GM12872 (cell line): ENCODE results near the gene TMEM185B.

ENCODE experiments used
- CTCF ChIP-seq: IDR thresholded peaks from 3 replicates; pipeline ENCODE4 v1.5.1; 2011; ENCODE audit warnings: low read depth, mild to moderate bottlenecking, low read length, moderate library complexity; ENCODE audit not compliant: insufficient read depth

TMEM185B gene

DNA sequence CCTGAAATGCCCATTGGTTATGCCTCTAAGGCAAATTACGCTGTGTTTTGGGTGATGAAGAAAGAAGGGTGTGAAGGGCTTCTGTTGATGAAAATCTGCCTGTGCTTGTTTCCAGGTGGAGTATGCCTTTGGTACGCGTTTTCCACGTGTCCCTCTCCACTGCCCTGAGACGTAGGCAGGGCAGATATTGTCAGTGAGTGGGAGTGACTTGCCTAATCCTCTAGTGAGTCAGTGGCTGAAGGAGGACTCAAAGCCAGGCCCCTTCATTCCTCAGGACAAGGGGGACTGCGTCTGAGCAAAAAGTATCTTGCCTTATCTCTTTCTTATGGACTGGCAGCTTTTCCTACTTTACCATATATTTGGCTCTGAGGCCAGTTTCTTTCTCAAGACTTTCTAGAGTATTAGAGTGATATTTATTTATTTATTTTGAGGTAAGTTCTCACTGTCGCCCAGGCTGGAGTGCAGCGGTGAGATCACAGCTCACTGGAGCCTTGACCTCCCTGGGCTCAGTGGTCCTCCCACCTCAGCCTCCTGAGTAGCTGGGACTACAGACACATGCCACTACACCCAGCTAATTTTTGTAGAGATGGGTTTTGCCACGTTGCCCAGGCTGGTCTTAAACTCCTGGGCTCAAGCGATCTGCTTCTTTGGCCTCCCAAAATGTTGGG lies 39.7 kb upstream of the TMEM185B start:
- TF ChIP-seq CTCF = no peak

GRCh38 chr2:120262150-120262549 lies 39.0 kb upstream of the TMEM185B start:
- TF ChIP-seq CTCF = no peak

GRCh38 chr2:120261387-120262006 lies 38.3 kb upstream of the TMEM185B start:
- no peak for TF ChIP-seq CTCF

GRCh38 chr2:120260736-120261135 lies 37.5 kb upstream of the TMEM185B start:
- no peak for TF ChIP-seq CTCF

DNA sequence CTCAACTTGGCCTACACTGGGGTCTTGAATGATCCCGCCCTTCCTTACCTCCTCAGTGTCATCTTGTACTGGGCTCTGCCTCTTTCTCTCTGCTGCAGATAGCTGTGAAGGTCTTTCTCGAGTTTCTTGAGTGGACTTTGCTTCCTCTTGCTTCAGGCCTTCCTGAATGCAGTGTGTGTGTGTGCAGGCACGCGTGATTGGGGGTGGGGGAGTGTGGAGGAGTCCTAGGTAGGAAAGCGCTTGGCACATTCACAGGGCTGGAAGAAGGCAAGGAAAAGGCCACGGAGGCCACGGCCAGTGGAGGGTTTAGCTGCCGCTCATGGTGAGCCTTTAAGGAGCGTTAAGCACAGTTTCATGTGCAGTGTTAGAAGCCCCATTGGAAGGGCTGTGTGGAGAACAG lies 35.0 kb upstream of the TMEM185B start:
- TF ChIP-seq CTCF = no peak

DNA sequence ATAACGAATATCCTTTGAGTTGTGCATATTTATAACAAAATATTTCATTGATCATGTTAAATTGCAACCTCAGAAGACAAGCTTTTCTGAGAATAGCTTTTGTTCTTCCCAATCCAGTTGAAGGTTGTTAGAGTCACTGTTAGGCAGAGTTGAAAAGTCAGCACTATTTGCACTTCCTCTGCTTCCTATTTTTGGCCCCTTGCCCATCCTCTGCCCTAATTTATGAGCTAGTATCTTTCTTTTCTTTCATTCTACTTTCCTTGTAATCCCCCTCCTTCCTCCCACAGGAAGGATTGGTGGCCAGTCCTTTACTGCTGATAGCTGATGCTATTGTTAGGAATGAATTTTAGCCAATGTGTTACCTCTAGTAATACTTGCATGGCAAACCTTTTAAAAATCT lies 34.3 kb upstream of the TMEM185B start:
- no peak for TF ChIP-seq CTCF

GRCh38 chr2:120256651-120257000 lies 33.4 kb upstream of the TMEM185B start:
- no peak for TF ChIP-seq CTCF
